KOPT-K1 (cell line): Measurements from ENCODE around the gene EIF6.

Source experiments
- H3K27ac ChIP-seq: fragments of 200-600 bp; sonication (generic); 2 replicates; pipeline ENCODE4 v1.5.1; 2016; ENCODE audit warnings: antibody characterized with exemption, mild to moderate bottlenecking, low read depth, low read length; ENCODE audit not compliant: poor library complexity, severe bottlenecking
- H3K36me3 ChIP-seq: fragments of 200-600 bp; sonication (generic); 2 replicates; pipeline ENCODE4 v1.5.1; 2017; ENCODE audit warnings: antibody characterized with exemption, mild to moderate bottlenecking, low read length, moderate library complexity; ENCODE audit not compliant: insufficient read depth
- H3K9me3 ChIP-seq: fragments of 200-600 bp; sonication (generic); 2 replicates; pipeline ENCODE4 v1.5.1; 2017; ENCODE audit warnings: antibody characterized with exemption, low read length, mild to moderate bottlenecking; ENCODE audit not compliant: insufficient read depth, poor library complexity, severe bottlenecking

EIF6 gene

DNA sequence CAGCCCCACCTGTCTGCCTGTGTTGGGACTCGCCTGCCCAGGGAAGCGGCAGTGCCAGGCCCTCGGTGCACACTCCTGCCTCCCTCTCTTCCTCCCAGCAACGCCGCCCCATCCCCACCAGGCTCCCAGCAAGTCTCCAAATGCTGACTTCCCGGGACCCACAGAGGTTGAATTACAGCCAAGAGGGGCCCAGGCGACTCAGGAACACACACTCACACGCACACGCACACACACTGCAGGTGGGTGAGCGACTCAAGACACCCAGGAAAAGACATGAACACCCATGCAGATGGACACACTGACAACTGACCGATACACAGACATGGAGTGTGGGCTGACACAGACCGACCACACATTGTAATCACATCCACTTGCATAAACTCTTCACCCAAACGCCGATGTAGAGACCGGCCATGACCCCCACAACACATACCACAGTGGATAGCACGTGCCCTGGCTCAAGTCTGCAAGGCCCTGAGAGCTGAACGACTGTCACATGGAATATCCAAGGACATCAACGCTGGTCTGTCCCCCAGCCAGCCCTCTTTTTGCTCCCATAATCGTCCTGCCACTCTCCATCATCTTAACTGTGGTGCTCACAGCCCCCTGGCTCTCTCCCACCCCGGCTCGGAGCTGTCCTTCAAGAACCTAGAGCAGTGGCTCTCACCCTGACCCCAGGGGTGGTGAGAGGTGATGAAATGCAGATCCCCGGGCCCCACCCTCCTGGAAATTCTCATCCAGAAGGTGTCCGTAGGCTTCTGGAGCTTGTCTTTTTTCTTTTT is 8.1 kb upstream of the EIF6 start:
- Histone ChIP-seq H3K9me3 (no peaks in the 10 kb centered on the region), H3K27ac (no peak overlapping the region), H3K36me3 (no peaks in the 10 kb centered on the region)

GRCh38 chr20:35291654-35292503 is 7.3 kb upstream of the EIF6 start, which contains the start of gene FAM83C:
FAM83C (minus strand) TSS chr20:35292425; CDS start chr20:35292304, 121 bp downstream.
- Histone ChIP-seq H3K27ac (no peak within 1 kb of the TSS), H3K9me3 (no peaks in the 10 kb centered on the region), H3K36me3 (no peaks in the 10 kb centered on the region)

GRCh38 chr20:35290887-35291417 is 6.4 kb upstream of the EIF6 start:
- Histone ChIP-seq H3K36me3 (no peaks in the 10 kb centered on the region), H3K9me3 (no peaks in the 10 kb centered on the region), H3K27ac (no peak overlapping the region)

DNA sequence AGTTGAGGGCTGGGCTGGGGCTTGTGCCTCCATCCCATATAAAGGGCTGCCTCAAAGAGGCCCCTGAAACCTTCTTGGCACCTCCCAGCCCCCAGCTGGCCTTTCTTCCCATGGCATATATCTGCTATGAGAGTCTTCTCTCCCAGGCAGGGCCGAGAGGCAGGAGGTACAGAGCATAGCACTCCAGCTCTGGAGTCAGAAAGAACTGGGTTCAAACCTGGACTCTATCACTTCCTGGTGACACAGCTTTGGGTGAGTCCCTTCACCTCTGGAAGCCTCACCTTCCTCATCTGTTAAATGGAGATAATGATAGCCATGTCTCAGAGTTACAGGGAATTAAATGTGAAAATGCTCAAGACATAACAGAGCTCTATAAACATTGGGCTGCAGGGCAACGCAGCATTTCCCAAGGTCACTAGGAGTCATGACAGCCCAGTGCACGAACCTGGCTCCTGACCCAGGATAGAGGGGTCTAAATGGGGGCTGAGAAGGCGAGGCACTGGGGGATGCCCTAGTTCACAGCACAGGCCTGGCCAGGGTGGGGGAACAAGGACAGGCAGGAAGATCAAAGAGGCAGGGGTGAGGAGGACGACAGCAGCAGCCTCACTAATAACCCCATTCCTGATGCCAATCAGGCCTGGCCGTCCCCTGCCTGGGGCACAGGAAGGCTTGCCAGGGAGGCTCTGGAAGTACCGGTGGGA is 5.8 kb upstream of the EIF6 start:
- Histone ChIP-seq H3K36me3 (no peaks in the 10 kb centered on the region), H3K27ac (no peak overlapping the region), H3K9me3 (no peaks in the 10 kb centered on the region)

- Histone ChIP-seq H3K27ac (no peak overlapping the region), H3K36me3 (no peaks in the 10 kb centered on the region), H3K9me3 (no peaks in the 10 kb centered on the region)
Measured at GRCh38 chr20:35288325-35289060, 3.9 kb upstream of the EIF6 start.

DNA sequence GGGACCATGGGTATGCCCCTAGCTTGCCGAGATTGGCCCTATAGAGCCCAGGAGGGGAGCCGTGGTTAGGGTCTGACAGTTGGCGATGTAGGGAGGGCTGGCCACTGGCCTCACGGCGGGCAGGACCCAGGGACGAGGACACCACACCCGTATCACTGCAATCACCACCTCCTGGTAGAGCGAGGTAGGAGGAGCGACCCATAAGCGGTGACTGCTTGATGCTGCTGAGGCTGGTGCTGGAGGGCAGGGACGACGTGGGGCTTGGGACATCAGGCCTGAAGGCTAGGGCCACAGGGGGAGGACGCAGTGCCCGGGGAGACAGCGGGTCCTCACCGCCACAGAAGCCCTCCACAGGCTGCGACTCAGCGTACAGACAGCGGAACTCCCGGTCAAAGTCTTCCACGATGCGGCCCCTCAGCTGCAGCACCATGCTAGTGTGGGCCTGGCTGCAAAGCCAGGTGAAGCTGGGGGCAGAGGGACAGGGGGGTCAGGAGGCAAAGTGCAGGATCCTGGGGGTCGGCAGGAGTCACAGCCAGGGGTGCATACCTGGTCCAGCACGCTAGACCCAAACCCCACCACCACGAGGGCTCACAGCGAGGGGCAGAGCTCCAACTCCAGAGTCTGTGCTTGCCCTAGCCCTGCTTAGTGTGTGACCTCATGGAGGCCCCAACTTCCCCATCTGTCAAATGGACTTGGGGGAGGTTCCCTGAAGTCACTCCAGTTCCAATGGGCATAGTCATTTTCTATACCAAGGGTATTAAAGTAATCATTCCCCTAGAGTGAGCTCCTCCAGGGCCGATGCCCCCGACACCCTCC is 3.1 kb upstream of the EIF6 start:
- Histone ChIP-seq H3K27ac (no peak overlapping the region), H3K9me3 (no peaks in the 10 kb centered on the region), H3K36me3 (no peaks in the 10 kb centered on the region)

GRCh38 chr20:35286899-35287508 is 2.4 kb upstream of the EIF6 start:
- no peaks in the 10 kb centered on the region for H3K9me3 ChIP-seq
- H3K27ac ChIP-seq, result no peak overlapping the region
- peaks cover 7% of the 10 kb centered on the region for H3K36me3 ChIP-seq

- H3K27ac ChIP-seq, result no peak overlapping the region
- peaks cover 14% of the 10 kb centered on the region for H3K36me3 ChIP-seq
- no peaks in the 10 kb centered on the region for H3K9me3 ChIP-seq
Measured at GRCh38 chr20:35286077-35286898, 1.7 kb upstream of the EIF6 start.

DNA sequence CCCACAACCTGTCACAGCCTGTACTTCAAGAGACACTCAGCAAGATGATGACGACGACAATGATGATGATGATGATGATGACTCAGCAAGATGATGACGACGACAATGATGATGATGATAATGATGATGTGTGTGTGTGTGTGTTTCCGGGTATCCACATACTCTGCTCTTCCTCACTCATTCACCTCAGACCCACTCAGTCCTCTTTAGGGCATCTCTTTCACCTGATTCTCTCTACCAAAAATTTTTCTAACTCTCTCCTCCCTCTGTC is 1.2 kb upstream of the EIF6 start:
- Histone ChIP-seq H3K36me3 (peaks cover 19% of the 10 kb centered on the region), H3K27ac (no peak overlapping the region), H3K9me3 (no peaks in the 10 kb centered on the region)

GRCh38 chr20:35284992-35285805 is 627 bp upstream of the EIF6 start:
- Histone ChIP-seq H3K27ac (peak overlapping the region; percentile 66), H3K36me3 (peaks cover 25% of the 10 kb centered on the region), H3K9me3 (no peaks in the 10 kb centered on the region)

DNA sequence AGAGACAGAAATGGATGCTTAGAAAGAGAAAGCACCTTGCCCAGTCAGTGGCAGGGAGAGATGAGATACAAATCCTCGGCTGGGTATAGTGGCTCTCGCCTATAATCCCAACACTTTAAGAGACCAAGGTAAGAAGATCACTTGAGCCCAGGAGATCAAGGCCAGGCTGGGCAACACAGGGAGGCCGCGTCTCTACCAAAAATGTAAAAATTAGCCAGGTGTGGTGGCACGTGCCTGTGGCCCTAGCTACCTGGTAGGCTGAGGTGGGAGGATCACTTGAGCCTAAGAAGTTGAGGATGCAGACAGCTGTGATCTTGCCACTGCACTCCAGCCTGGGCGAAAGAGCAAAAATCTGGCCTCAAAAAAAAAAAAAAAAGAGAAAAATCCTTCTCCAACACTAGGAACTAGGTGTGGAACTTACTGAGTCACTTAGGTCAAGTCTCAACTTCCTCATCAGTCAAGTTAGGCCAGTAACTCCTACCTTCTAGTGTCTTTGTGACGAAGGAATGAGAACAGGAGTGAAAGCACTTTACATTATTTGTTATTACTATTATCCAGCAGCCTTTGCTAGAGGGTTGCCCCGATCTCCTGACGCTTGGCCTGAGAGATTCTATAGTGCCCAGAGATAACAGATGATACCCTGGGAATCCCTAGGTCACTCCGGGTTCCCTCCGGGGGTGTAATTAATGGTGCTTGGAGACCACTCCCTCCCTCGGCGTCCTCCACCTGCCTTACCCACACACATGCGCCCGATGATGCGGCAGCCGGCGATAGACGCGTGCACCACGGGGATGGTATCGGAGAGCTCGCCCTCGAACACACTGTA is 918 bp downstream of the EIF6 start:
- peaks cover 40% of the 10 kb centered on the region for H3K36me3 ChIP-seq
- no peaks in the 10 kb centered on the region for H3K9me3 ChIP-seq
- H3K27ac ChIP-seq, result peak overlapping the region; percentile 66
